ENCODE data around the gene WDR46. TPM values are rescaled to one million over a fixed set of nuclear protein-coding genes. Genes with fewer than 3 reads are reported as not detected.
A peak's percentile ranks its signal among the peaks of the same experiment; 100 is the strongest.

The WDR46 gene
- polyA plus RNA-seq, 1 experiment = 43.3 TPM

DNA sequence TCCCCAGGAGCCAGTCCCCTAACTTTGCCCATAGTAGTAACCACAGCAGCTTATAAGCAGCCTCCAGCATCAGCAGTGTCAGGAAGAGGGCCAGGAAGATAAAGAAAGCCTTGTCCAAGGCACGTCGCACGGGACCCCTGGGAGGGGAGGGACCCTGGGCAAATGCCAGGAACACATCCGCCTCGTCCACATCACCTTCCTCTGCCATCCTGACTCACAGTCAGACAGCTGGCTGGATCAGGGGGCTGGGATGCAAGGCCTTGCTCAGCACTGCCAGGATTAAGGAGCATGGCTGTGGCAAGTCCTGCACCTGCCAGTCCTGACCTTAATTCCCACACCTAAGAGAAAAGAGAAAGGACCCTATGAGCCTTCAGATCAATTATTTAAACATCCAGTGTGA lies 40.0 kb upstream of the WDR46 start:
- CTCF ChIA-PET = interaction anchor here (1.0 kb wide), 1 partner anchor 62 kb away, joined by 3 read pairs; no protein-coding TSS in a partner anchor
- peaks cover 3% of the 10 kb centered on the region for H3K27me3 ChIP-seq (ENCODE audit: control insufficient read depth, insufficient read depth, low read length)
- no peak for TF ChIP-seq CTCF (IDR thresholded peaks at IDR 0.05; ENCODE audit: low read depth, low read length)
- no peak for DNase-seq (ENCODE audit: low read depth, low spot score)
- H3K27ac ChIP-seq (ENCODE audit: low read depth, low read length) = no peak overlapping the region
- no peak overlapping the region for H3K4me3 ChIP-seq (ENCODE audit: low read depth, low read length)
- POLR2A ChIA-PET = no interaction called here
- H3K9me3 ChIP-seq (ENCODE audit: control insufficient read depth, insufficient read depth, low read length) = no peaks in the 10 kb centered on the region

GRCh38 chr6:33324125-33324524 lies 35.1 kb upstream of the WDR46 start:
- POLR2A ChIA-PET = no interaction called here
- TF ChIP-seq CTCF (IDR thresholded peaks at IDR 0.05; ENCODE audit: low read depth, low read length) = no peak

GRCh38 chr6:33323623-33323948 lies 34.5 kb upstream of the WDR46 start:
- Histone ChIP-seq H3K4me3 (ENCODE audit: low read depth, low read length) (peak overlapping the region; percentile 78), H3K27me3 (ENCODE audit: control insufficient read depth, insufficient read depth, low read length) (no peaks in the 10 kb centered on the region), H3K9me3 (ENCODE audit: control insufficient read depth, insufficient read depth, low read length) (no peaks in the 10 kb centered on the region), H3K27ac (ENCODE audit: low read depth, low read length) (peak overlapping the region; percentile 93)
- TF ChIP-seq CTCF (IDR thresholded peaks at IDR 0.05; ENCODE audit: low read depth, low read length) = no peak
- ChIA-PET POLR2A (interaction anchor here (0.6 kb wide), 1 partner anchor 10 kb away, joined by 3 read pairs; no protein-coding TSS in a partner anchor), CTCF (no interaction called here)
- DNase-seq (ENCODE audit: low read depth, low spot score) = no peak

More at GRCh38 chr6:33324125-33324524, 35.1 kb upstream of the WDR46 start:
- DNase-seq (ENCODE audit: low read depth, low spot score) = no peak
- Histone ChIP-seq H3K27ac (ENCODE audit: low read depth, low read length) (no peak overlapping the region), H3K27me3 (ENCODE audit: control insufficient read depth, insufficient read depth, low read length) (peaks cover 3% of the 10 kb centered on the region), H3K4me3 (ENCODE audit: low read depth, low read length) (no peak overlapping the region), H3K9me3 (ENCODE audit: control insufficient read depth, insufficient read depth, low read length) (no peaks in the 10 kb centered on the region)
- CTCF ChIA-PET = interaction anchor here (0.6 to 3.2 kb wide), 2 partner anchors 67 to 254 kb away, joined by 4 to 15 read pairs; no protein-coding TSS in a partner anchor

GRCh38 chr6:33321227-33321626 lies 32.2 kb upstream of the WDR46 start:
- Histone ChIP-seq H3K4me3 (ENCODE audit: low read depth, low read length) (peak overlapping the region; percentile 78), H3K27me3 (ENCODE audit: control insufficient read depth, insufficient read depth, low read length) (no peaks in the 10 kb centered on the region), H3K9me3 (ENCODE audit: control insufficient read depth, insufficient read depth, low read length) (no peaks in the 10 kb centered on the region), H3K27ac (ENCODE audit: low read depth, low read length) (peak overlapping the region; percentile 99)
- CTCF ChIA-PET = interaction anchor here (1.2 kb wide), 2 partner anchors 70 to 73 kb away, joined by 3 to 4 read pairs; no protein-coding TSS in a partner anchor
- DNase-seq (ENCODE audit: low read depth, low spot score) = no peak
- TF ChIP-seq CTCF (IDR thresholded peaks at IDR 0.05; ENCODE audit: low read depth, low read length) = no peak
- POLR2A ChIA-PET = interaction anchor here (1.5 kb wide), 1 partner anchor 49 kb away, joined by 8 read pairs; the partner anchor contains the start of genes RPS18 and VPS52

DNA sequence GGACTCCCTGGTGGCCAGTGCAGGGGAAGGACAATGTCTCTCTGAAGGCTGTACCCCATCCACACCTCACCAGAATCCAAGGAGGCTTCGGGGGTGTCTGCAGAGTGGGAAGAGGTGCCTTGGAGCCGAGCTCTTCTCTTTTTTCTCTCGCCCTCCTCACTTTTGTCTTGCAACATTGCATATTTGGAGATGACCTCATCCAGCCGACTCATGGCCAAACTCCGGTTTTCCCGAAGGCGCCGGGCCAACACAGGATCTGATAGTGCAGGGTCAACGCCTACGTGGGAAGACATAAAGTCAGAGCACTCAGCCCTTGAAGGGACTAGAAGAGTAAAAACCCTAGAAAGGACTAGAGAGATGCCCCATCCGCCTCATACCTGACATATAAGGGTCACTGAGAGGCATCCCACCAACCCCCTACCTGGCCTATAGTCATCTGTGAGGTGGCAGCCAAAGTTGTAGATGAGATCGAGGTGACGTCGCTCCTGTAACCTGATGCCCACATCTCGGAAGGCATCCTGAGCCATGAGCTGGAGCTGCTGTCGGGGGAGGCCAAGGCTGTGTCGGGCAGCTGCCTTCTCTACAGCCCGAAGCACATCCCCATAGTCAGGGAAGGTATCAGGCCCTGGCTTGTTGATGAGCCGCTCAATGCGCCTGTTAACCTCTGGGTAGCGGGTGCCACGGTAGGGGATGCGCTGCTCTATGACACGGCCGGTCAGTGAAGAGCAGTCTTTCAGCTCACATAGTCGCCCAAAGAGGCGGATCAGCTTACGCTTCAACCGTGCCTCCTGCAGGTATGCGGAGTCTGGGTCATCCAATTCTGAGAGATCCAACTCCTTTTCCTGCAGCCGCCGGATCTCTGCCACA lies 31.5 kb upstream of the WDR46 start:
- Histone ChIP-seq H3K9me3 (ENCODE audit: control insufficient read depth, insufficient read depth, low read length) (no peaks in the 10 kb centered on the region), H3K4me3 (ENCODE audit: low read depth, low read length) (peak overlapping the region; percentile 78), H3K27ac (ENCODE audit: low read depth, low read length) (peak overlapping the region; percentile 99), H3K27me3 (ENCODE audit: control insufficient read depth, insufficient read depth, low read length) (no peaks in the 10 kb centered on the region)
- peak; percentile 84 for DNase-seq (ENCODE audit: low read depth, low spot score)
- no peak for TF ChIP-seq CTCF (IDR thresholded peaks at IDR 0.05; ENCODE audit: low read depth, low read length)
- CTCF ChIA-PET = interaction anchor here (1.0 to 1.2 kb wide), 3 partner anchors 25 to 72 kb away, joined by 3 to 6 read pairs (median 4); no protein-coding TSS in a partner anchor
- POLR2A ChIA-PET = interaction anchor here (0.7 to 1.5 kb wide), 5 partner anchors 8 to 349 kb away, joined by 3 to 8 read pairs (median 4); partner anchors contain the start of genes RGL2, RPS18 and VPS52

All from AG04450 (cell line).